WTC11 (cell line): ENCODE results near the gene MLLT1. TPM values are rescaled to one million over a fixed set of nuclear protein-coding genes. Genes with fewer than 3 reads are reported as not detected.

Source experiments
- ATAC-seq: fragments of 200-7000 bp; cut with Tn5 transposase; 2 replicates; pipeline ENCODE4 v1.10.0; 2021; ENCODE audit warnings: mild to moderate bottlenecking, moderate library complexity
- CTCF ChIA-PET: fragments of 300-600 bp; sonication (Branson Sonifier 250); formaldehyde crosslinking; loops from one replicate; lab custom pipeline; 2021; ENCODE audit warnings: antibody characterized with exemption; lab: Charles Lee
- POLR2A ChIA-PET: fragments of 350-600 bp; sonication (Branson Sonifier 250); formaldehyde crosslinking; loops from one replicate; lab custom pipeline; 2021; ENCODE audit warnings: antibody characterized with exemption; lab: Charles Lee
- DNase-seq: peaks from one replicate; pipeline ENCODE4 v3.0.0; 2021; ENCODE audit warnings: low spot score
- H3K27ac Mint-ChIP-seq: 2 replicates; pipeline ENCODE4 v1.8.0; 2021; ENCODE audit warnings: mixed read lengths
- H3K27me3 Mint-ChIP-seq: 2 replicates; pipeline ENCODE4 v1.8.0; 2021; ENCODE audit warnings: low read depth, mild to moderate bottlenecking, moderate library complexity, mixed read lengths
- H3K36me3 Mint-ChIP-seq: 2 replicates; pipeline ENCODE4 v1.8.0; 2021; ENCODE audit warnings: mixed read lengths
- H3K4me1 Mint-ChIP-seq: 2 replicates; pipeline ENCODE4 v1.8.0; 2022; ENCODE audit warnings: mixed read lengths
- H3K4me3 Mint-ChIP-seq: 2 replicates; pipeline ENCODE4 v1.8.0; 2021; ENCODE audit warnings: mild to moderate bottlenecking, moderate library complexity, mixed read lengths
- H3K9me3 Mint-ChIP-seq: 2 replicates; pipeline ENCODE4 v1.8.0; 2021; ENCODE audit warnings: mixed read lengths
- ATF1 ChIP-seq: sonication (generic); formaldehyde crosslinking; IDR thresholded peaks from 2 replicates; pipeline ENCODE4 v1.8.1; 2023; ENCODE audit warnings: mild to moderate bottlenecking, moderate library complexity, missing genetic modification reagents
- CREM ChIP-seq: sonication (generic); formaldehyde crosslinking; IDR thresholded peaks from 2 replicates; pipeline ENCODE4 v1.8.1; 2022; ENCODE audit warnings: mild to moderate bottlenecking, missing genetic modification reagents, moderate library complexity
- EMX1 ChIP-seq: fragments of 250-450 bp; sonication (Bioruptor Pico); IDR thresholded peaks from 2 replicates; pipeline ENCODE4 v1.8.0; 2021; ENCODE audit warnings: mild to moderate bottlenecking
- ESRRA ChIP-seq: sonication (generic); formaldehyde crosslinking; IDR thresholded peaks from 2 replicates; pipeline ENCODE4 v1.8.1; 2022; ENCODE audit warnings: mild to moderate bottlenecking, missing genetic modification reagents, borderline replicate concordance
- NFYB ChIP-seq: sonication (generic); formaldehyde crosslinking; conservative IDR thresholded peaks from 2 replicates; pipeline ENCODE4 v1.8.0; 2022; ENCODE audit warnings: low read depth, missing genetic modification reagents
- NR3C1 ChIP-seq: sonication (generic); formaldehyde crosslinking; conservative IDR thresholded peaks from 2 replicates; pipeline ENCODE4 v1.8.1; 2023; ENCODE audit warnings: low read depth, mild to moderate bottlenecking, missing genetic modification reagents
- SOX15 ChIP-seq: fragments of 250-450 bp; sonication (Bioruptor Pico); IDR thresholded peaks from 2 replicates; pipeline ENCODE4 v1.9.0; 2021; ENCODE audit warnings: mild to moderate bottlenecking
- STAT6 ChIP-seq: sonication (generic); formaldehyde crosslinking; conservative IDR thresholded peaks from 2 replicates; pipeline ENCODE4 v1.8.1; 2023; ENCODE audit warnings: mild to moderate bottlenecking, low read depth, missing genetic modification reagents, moderate library complexity
- TP53 ChIP-seq: sonication (generic); formaldehyde crosslinking; IDR thresholded peaks from 2 replicates; pipeline ENCODE4 v1.8.1; 2023; ENCODE audit warnings: mild to moderate bottlenecking, missing genetic modification reagents
- ZBTB21 ChIP-seq: sonication (generic); formaldehyde crosslinking; IDR thresholded peaks from 2 replicates; pipeline ENCODE4 v1.8.1; 2023; ENCODE audit warnings: mild to moderate bottlenecking, missing genetic modification reagents, borderline replicate concordance
- ZNF138 ChIP-seq: sonication (generic); formaldehyde crosslinking; conservative IDR thresholded peaks from 2 replicates; pipeline ENCODE4 v1.8.1; 2022; ENCODE audit warnings: mild to moderate bottlenecking, moderate library complexity, missing genetic modification reagents
- ZNF232 ChIP-seq: sonication (generic); formaldehyde crosslinking; IDR thresholded peaks from 2 replicates; pipeline ENCODE4 v1.8.0; 2022; ENCODE audit warnings: mild to moderate bottlenecking, missing genetic modification reagents
- ZNF263 ChIP-seq: sonication (generic); formaldehyde crosslinking; IDR thresholded peaks from 2 replicates; pipeline ENCODE4 v1.8.1; 2022; ENCODE audit warnings: low read depth, mild to moderate bottlenecking, moderate library complexity, missing genetic modification reagents
- ZNF416 ChIP-seq: fragments of 250-450 bp; sonication (Bioruptor Pico); IDR thresholded peaks from 2 replicates; pipeline ENCODE4 v1.9.0; 2021; ENCODE audit warnings: mild to moderate bottlenecking, inconsistent platforms
- ZNF423 ChIP-seq: fragments of 250-450 bp; sonication (Bioruptor Pico); IDR thresholded peaks from 2 replicates; pipeline ENCODE4 v2.1.2; 2022; ENCODE audit warnings: mild to moderate bottlenecking, moderate library complexity
- ZSCAN18 ChIP-seq: fragments of 250-450 bp; sonication (Bioruptor Pico); IDR thresholded peaks from 2 replicates; pipeline ENCODE4 v2.1.2; 2022; ENCODE audit warnings: mild to moderate bottlenecking, moderate library complexity
- total RNA-seq: library from RNA; stranded (reverse); gene quantifications from 3 replicates; pipeline ENCODE4 v1.2.3, GENCODE V29; 2021
- TF ChIP-seq, protein P1 (sequence below): sonication (generic); formaldehyde crosslinking; IDR thresholded peaks from 2 replicates; pipeline ENCODE4 v1.8.1; 2022; ENCODE audit warnings: mild to moderate bottlenecking, moderate library complexity, missing genetic modification reagents
- TF ChIP-seq, protein P2 (sequence below): sonication (generic); formaldehyde crosslinking; IDR thresholded peaks from 2 replicates; pipeline ENCODE4 v1.8.1; 2022; ENCODE audit warnings: mild to moderate bottlenecking, missing genetic modification reagents, moderate library complexity, borderline replicate concordance

Gene MLLT1
- total RNA-seq, 1 experiment from 2014 or later, result 58.2 TPM

DNA sequence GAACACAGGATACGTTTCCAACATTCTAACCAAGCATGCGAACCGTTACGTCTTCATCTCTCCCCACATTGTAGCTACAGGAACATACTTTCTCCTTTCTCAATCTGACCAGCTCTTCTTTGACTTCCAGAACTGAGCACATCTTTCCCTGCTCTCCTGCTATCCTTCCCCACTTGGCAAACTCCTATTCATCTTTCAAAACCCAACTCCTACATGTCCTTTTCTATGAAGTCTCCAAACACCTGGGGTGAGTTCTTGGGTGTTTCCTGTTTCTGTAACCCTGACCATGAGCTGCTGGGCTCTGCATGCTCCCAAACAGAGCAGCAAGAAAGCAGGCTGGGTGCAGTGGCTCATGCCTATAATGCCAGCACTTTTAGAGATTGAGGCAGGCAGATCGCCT is 47.0 kb upstream of the MLLT1 start (continued):
- TF ChIP-seq SOX15 (CRISPR knock-in tag) (no peak), NFYB (CRISPR knock-in tag) (no peak), CREM (CRISPR knock-in tag) (no peak), ZNF423 (no peak), ZNF138 (no peak), ZSCAN18 (CRISPR knock-in tag) (no peak)
- TF ChIP-seq, protein P1, sequence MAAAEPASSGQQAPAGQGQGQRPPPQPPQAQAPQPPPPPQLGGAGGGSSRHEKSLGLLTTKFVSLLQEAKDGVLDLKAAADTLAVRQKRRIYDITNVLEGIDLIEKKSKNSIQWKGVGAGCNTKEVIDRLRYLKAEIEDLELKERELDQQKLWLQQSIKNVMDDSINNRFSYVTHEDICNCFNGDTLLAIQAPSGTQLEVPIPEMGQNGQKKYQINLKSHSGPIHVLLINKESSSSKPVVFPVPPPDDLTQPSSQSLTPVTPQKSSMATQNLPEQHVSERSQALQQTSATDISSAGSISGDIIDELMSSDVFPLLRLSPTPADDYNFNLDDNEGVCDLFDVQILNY (CRISPR knock-in tag), result no peak

GRCh38 chr19:6325614-6326013 is 45.8 kb upstream of the MLLT1 start:
- CTCF ChIA-PET, result interaction anchor here (0.7 kb wide), 1 partner anchor 639 kb away, joined by 3 read pairs; no protein-coding TSS in a partner anchor
- Mint-ChIP-seq H3K27me3 (peaks cover 14% of the 10 kb centered on the region), H3K4me3 (no peak overlapping the region), H3K36me3 (peaks cover 5% of the 10 kb centered on the region; the same call in 1 of the 2 replicates), H3K4me1 (no peaks in the 10 kb centered on the region), H3K9me3 (peaks cover 26% of the 10 kb centered on the region)
- no peak for DNase-seq
- no peak for TF ChIP-seq TP53 (CRISPR knock-in tag)
- no peak for TF ChIP-seq NR3C1 (CRISPR knock-in tag)
- no peak for TF ChIP-seq ZBTB21
- TF ChIP-seq, all 79 proteins: peak for 0
- ATAC-seq, result no peak
- H3K27ac Mint-ChIP-seq, result no peak overlapping the region
- POLR2A ChIA-PET, result no interaction called here

DNA sequence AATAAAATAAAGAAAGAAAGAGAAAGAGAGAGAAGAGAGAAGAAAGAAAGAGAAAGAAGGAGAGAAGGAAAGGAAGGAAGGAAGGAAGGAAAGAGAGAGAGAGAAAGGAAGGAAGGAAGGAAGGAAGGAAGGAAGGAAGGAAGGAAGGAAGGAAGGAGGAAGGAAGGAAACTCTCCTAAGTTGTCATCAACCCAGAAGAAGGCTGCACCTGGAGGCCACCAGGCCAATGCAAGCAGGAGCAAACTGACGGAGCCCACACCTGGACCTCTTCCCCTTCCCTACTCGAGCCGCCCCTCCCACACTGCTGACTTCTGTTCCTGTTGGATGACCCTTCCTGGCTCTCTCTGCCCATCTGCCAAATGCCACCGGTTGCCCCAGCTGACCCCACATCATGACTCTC is 45.0 kb upstream of the MLLT1 start:
- ATAC-seq (no peak), DNase-seq (no peak)
- TF ChIP-seq EMX1 (no peak), ZNF263 (no peak), ATF1 (no peak), STAT6 (CRISPR knock-in tag) (no peak)
- TF ChIP-seq, protein P2, sequence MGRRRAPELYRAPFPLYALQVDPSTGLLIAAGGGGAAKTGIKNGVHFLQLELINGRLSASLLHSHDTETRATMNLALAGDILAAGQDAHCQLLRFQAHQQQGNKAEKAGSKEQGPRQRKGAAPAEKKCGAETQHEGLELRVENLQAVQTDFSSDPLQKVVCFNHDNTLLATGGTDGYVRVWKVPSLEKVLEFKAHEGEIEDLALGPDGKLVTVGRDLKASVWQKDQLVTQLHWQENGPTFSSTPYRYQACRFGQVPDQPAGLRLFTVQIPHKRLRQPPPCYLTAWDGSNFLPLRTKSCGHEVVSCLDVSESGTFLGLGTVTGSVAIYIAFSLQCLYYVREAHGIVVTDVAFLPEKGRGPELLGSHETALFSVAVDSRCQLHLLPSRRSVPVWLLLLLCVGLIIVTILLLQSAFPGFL (CRISPR knock-in tag), result no peak
- no peaks in the 10 kb centered on the region for H3K4me1 Mint-ChIP-seq
- H3K9me3 Mint-ChIP-seq, result peaks cover 26% of the 10 kb centered on the region
- H3K27ac Mint-ChIP-seq, result no peak overlapping the region
- H3K27me3 Mint-ChIP-seq, result peaks cover 14% of the 10 kb centered on the region
- ChIA-PET CTCF (no interaction called here), POLR2A (no interaction called here)
- H3K4me3 Mint-ChIP-seq, result no peak overlapping the region
- H3K36me3 Mint-ChIP-seq, result peaks cover 5% of the 10 kb centered on the region; the same call in 1 of the 2 replicates

DNA sequence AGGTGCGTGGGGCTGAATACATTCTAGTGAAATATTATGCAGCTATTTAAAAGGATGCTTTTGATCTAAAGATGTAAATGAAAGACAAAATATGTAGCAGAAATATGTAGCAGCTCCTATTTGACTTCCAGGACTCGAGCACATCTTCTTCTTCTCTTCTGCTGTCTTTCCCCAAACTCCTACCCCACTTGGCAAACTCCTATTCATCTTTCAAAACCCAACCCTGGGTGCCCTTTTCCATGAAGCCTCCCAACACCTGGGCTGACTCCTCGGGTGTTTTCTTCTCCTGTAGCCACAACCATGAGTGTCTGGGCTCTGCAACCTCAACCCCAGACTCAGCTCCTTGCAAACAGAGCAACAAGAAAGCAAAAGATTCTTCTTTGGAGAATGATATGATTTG is 42.5 kb upstream of the MLLT1 start:
- ChIA-PET POLR2A (no interaction called here), CTCF (no interaction called here)
- DNase-seq (no peak), ATAC-seq (no peak)
- H3K4me1 Mint-ChIP-seq, result no peaks in the 10 kb centered on the region
- TF ChIP-seq ESRRA, result no peak
- no peak for TF ChIP-seq ZNF416 (CRISPR knock-in tag)
- TF ChIP-seq ZNF232 (CRISPR knock-in tag), result no peak
- no peak for TF ChIP-seq ZSCAN18 (CRISPR knock-in tag)
- no peak for TF ChIP-seq ZBTB21
- H3K27me3 Mint-ChIP-seq, result peaks cover 17% of the 10 kb centered on the region
- no peak overlapping the region for H3K27ac Mint-ChIP-seq
- H3K9me3 Mint-ChIP-seq, result peaks cover 38% of the 10 kb centered on the region
- H3K4me3 Mint-ChIP-seq, result no peak overlapping the region
- H3K36me3 Mint-ChIP-seq, result peaks cover 9% of the 10 kb centered on the region
